COLO829 (cell line): ENCODE data around the gene CIT.
A peak's percentile ranks its signal among the peaks of the same experiment; 100 is the strongest.
"Not testable (repeated sequence)": the region's sequence is repeated elsewhere in the genome, so short reads cannot be mapped to it uniquely, and the experiment has no call there.

ENCODE experiments used
- DNase-seq: peaks from one replicate; pipeline ENCODE4 v3.0.0; 2012; ENCODE audit warnings: low spot score

The CIT gene

DNA sequence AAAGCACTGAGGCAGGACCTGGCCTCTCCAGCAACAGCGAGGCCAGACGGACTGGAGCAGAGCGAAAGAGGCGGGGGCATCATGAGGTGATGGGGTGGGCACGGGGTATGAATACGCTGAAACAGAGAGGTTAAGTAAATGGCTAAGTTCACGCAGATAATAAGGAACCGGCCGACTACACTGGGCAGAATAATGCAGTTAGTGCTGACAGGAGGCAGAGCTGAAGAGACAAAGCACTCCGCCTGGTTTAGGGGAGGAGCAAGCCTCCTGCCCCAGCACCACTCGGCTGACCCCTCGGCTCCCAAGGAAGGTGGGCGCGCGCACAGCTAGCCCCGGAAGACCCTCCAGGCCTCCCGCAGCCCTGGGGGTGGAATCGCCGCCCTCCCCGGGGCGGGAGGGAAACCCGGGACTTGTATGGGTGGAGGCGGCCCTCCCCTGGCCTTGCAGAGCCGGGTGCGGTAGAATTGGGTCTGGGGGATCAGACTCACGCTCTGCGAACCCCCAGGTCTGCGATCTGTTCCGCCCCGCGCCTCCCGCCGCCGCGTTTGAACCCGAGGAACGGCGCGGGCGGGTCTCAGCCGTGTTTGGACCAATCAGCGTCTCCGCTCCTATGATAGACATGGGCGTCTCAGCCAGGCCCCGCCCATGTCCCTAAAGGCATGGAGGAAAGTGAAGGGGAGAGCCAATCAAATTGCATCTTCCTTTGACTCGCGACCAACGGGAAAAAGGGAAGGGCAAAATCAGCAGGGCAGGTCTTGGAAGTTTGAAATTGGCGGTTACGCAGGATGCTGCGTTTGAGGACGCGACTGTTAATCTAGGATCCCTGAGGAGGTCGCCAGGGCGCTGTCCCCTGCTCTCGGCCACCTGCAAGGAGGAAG, at the start of gene CIT:
Gene CIT, minus strand, starts transcription at position 560 of the 878 bp plus-strand sequence. CDS start 1,152 bp downstream, outside the sequence.
- DNase-seq, result peak; percentile 94

DNA sequence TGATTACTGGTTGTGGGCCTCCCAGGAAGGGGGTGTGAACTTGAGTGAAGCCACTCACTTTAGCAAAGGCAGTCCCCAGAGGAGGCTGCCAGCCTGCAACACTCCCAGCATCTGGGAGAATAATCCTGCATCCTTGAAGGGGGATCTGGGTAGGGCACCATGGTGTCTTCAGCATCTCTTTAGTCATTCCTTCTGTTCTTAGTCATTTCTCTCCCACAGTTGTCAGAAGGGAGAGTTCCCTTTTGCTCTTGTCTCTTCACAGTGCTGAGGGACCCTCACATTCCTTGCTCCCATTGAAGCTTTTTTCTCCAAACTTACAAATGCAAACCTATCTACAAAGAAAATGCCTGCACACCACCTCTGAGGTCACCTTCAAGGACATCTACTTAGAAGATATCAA, 48.1 kb upstream of the CIT start:
- DNase-seq, result no peak

DNA sequence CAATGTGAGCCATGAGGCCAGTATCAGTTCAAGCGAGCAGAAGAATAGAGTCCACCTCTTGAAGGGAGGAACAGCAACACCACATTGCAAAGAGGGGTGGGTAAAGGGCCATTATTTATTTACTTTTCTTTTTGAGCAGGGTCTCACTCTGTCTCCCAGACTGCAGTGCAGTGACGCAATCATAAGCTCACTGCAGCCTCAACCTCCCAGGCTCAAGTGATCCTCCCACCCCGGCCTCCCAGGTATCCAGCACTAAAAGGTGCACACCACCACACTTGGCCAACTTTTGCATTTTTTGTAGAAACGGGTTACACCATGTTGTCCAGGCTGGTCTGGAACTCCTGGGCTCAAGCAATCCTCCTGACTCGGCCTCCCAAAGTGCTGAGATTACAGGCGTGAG, 42.9 kb upstream of the CIT start:
- no peak for DNase-seq

GRCh38 chr12:119915894-119916510, 38.9 kb upstream of the CIT start:
- DNase-seq, result no peak

- no peak for DNase-seq
These were observed 37.5 kb upstream of the CIT start for GRCh38 chr12:119914666-119915065.

GRCh38 chr12:119913536-119914330, 36.6 kb upstream of the CIT start:
- no peak for DNase-seq

DNA sequence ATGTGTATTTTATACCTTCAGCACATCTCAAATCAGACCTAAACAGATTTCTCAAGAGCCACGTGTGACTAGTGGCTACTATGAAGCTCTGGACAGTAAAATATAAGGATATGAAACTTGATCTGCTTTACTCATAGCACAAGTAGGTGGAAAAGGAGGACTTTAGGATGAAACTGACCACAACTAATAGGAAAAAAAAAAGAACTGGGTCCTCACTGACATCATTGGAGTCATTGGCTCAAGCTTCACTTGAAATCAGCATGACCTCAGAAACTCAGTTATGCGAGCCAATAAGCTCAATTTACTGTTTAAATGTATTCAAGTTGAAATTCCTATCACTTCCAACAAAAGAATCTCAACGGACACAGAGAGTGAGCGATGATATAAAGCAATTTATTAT, 34.1 kb upstream of the CIT start:
- DNase-seq, result peak; percentile 17

DNA sequence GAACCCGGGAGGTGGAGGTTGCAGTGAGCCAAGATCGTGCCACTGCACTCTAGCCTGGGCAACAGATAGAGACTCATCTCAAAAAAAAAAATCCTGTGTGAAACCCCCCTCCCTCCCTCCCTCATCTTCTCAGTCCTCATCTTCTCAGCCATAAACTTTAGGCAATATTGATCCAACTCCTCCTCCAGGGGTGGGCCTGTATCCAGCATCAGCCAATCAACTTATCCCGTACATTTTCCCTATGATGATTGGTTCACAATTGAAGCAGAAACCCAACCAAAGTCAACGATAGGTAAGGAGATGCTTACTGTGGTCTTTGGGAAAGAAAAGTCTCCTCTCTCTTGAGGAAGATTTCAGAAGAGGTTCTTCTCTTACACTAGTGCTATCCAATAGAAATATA, 33.5 kb upstream of the CIT start:
- no peak for DNase-seq

- peak; percentile 84 for DNase-seq
These were observed 25.0 kb upstream of the CIT start for GRCh38 chr12:119902084-119902509.

DNA sequence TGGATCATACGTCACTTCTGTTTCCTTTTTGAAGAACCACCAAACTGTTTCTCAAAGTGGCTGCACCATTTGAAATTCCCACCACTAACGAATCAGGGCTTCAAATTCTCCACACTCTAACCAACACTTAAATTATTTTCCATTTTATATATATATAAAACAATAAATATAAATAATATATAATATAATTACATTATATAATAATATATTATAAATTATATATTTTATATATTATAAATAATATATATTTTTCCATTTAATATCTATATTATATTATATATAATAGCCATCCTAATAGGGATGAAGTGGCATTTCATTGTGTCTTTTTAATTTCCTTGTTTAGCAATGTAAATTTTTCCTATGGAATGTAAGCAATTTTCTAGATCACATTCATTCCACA, 24.6 kb upstream of the CIT start:
- no peak for DNase-seq

- DNase-seq, result no peak
These were observed 17.8 kb upstream of the CIT start for GRCh38 chr12:119894916-119895315.

- DNase-seq, result not testable (repeated sequence)
These were observed 15.5 kb upstream of the CIT start for GRCh38 chr12:119892611-119893010.

GRCh38 chr12:119885549-119885948, 8.4 kb upstream of the CIT start:
- DNase-seq, result no peak

- not testable (repeated sequence) for DNase-seq
These were observed 6.7 kb upstream of the CIT start for GRCh38 chr12:119883791-119884190.

- no peak for DNase-seq
These were observed 6.1 kb upstream of the CIT start for GRCh38 chr12:119883237-119883636.

DNA sequence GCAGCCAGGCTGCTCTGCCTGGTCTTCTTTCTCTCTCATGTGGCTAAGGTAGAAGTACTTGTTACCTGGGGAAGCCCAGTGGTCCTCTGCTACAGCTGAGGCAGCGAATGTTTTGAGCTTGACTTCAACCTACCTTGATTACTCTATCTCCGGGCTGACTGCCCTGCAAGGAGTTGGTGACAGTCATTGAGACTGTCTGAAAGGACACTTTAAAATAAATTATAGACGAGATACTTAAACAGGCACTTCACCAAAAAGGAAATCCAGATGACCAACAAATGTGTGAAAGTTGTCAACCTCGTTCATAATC, 474 bp upstream of the CIT start:
- DNase-seq, result no peak

DNA sequence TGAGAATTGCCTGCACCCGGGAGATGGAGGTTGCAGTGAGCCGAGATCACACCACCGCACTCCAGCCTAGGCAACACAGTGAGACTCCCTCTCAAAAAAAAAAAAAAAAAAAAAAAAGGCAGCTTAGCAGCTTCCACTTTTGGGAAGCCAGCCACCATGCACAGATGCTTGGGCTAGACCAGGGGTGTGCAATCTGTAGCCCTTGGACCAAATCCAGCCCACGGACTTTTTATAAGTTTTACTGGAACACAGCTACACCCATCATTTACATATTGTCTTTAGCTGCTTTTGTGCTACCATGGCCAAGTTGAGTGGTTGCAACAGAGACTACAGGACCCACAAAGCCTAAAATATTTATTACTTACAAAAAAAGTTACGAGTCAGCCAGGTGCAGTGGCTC, 6.7 kb downstream of the CIT start:
- no peak for DNase-seq

- peak; percentile 87 for DNase-seq
These were observed 7.4 kb downstream of the CIT start for GRCh38 chr12:119869720-119870119.

DNA sequence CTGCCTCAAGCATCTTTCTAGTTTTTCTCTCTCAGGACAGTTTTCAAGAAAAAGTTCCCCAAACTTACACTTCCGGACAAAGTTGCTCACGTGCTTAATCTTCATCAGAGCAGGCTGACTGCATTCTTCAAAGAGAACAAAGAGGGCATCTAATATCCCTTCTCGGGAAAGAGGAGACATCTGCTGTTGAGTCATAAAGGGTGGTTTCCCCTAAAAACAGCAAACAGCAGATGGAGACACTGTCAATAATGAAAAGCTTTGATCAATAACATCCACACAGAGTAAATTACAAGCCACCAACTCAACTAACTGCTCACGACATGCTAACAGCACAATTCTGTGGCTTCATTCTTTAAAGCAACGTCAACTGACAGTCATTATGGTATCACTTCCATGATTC, 8.1 kb downstream of the CIT start:
- DNase-seq, result peak; percentile 98

GRCh38 chr12:119864591-119864990, 12.5 kb downstream of the CIT start:
- no peak for DNase-seq

GRCh38 chr12:119859241-119859640, 17.9 kb downstream of the CIT start:
- DNase-seq, result no peak

DNA sequence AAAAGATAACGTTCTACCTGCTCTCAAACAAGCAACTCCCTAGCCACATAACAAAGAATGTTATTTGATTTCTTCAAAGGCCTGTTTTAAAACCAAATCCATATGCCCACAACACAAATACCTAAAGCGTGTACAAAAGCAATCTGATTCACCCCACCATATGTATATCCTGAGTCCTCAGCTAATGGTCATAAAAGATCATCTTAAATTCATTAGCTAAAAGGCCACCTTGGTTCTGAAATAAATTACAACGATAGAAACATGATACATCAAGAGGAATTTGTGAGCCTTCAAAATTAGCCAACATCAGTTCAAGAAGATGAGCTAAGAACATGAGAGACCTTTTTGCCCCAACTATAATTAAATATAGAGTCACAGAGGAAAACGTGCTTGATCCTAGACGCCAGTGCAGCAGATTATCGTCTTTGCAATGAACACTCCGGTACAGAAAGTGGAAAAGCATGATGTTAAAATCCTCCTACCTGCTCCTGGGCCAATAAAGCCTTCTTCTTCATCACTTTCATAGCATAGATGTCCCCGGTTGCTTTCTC, 20.0 kb downstream of the CIT start:
- no peak for DNase-seq

DNA sequence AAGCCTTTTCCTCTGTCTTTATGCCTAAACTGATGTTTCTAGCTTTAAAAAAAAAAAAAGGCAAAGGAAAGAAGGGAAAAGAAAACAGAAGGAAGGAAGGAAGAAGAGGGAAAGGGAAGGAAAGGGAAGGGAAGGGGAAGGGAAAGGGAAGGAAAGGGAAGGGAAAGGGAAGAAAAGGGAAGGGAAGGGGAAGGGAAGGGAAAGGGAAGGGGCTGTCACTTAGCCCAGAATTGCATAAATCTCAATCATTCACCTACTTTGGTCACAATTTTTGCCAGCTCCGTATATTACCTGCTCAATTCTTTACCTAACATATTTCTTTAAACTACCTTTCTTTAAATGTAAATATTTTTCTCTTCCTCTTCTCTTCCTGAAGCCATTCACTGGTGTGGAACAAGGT, 26.8 kb downstream of the CIT start:
- no peak for DNase-seq
